Stimulated activated naive CD8-positive, alpha-beta T cell treated with anti-CD3 and anti-CD28 coated beads, Interleukin-15, Interleukin-2, amounts not matched to agents 100 U/mL and 50 U/mL, for 24 hours (primary cell): ENCODE measurements around the gene GRIA1.

Experiments
- ATAC-seq: fragments of 150-1000 bp; cut with Tn5 transposase; one replicate; pipeline ENCODE4 v1.10.0; 2021
- DNase-seq: peaks from one replicate; pipeline ENCODE4 v3.0.0; 2021

GRIA1 gene

DNA sequence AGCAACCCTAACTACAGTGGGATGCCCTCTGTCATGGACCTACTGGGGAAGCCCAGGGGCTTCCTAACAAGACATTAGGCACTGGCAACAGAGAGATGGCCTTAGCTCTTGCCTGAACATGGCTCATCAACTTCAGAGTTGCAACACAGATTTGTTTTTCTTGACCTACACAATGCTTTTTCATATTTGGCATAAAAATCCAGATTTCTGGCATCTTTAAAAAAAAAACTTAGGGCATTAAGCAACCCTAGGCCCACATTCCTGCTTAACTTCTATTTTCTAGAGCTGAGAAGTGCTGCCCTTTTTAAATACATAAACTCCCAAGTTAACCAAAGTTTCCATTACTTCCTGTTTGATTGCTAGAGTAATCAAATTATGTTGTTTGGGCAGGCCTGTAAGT, 8.0 kb downstream of the GRIA1 start:
- DNase-seq (no peak), ATAC-seq (no peak)

DNA sequence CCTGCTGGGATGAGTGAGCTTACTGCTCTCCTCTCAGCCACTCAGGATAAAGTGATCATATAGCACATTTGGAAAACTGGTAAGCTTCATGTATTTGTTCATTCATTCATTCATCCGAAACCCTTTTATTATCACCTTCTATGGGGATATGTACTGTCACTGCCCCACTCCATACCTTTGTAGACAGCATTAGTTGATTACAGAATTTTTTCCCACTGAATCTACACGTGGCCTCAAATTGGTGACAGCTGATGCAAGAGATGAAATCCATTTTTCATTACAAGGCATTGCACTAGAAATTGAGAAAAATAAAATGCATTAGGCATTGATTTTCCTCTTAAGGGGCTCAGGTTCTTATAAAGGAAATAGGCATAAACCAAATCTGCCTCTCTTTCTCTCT, 9.7 kb downstream of the GRIA1 start:
- DNase-seq (no peak), ATAC-seq (no peak)

DNA sequence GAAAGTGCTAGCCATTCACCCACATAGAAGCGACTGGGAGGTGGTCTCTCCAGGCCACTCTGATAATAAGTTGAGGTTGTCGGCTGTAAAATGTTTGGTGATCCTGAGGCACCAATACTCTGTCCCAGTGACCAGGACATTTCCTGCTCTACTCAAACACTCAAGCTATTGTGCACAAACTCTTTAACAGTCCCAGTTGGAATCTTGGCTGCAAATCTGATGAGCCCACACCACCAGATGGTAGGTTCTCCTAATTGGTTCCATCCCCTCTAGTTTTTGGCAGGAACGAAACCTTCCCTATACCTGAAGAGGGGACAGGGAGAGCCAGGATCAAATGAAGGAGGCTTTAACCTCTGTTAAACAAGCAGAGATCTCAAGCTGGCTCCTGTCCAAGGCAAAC, 14.3 kb downstream of the GRIA1 start:
- ATAC-seq (no peak), DNase-seq (no peak)

DNA sequence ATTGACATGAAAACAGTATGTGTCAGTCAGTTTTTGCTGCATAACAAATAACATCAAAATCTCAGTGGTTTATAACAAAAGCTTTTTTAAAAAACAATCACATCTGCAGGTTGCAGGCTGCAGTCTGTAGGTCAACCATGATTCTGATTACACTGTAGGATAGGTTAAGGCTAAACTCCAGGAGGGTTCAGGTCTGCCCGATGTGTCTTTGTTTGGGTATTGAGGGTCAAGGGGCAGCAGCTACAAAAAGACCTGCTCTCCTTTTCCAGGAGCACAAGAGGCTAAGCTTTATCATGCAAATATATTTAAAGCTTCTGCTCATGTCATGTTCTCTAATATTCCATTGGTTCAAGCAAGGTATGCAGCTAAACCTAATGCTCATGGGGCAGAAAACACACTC, 18.2 kb downstream of the GRIA1 start:
- no peak for DNase-seq
- no peak for ATAC-seq

DNA sequence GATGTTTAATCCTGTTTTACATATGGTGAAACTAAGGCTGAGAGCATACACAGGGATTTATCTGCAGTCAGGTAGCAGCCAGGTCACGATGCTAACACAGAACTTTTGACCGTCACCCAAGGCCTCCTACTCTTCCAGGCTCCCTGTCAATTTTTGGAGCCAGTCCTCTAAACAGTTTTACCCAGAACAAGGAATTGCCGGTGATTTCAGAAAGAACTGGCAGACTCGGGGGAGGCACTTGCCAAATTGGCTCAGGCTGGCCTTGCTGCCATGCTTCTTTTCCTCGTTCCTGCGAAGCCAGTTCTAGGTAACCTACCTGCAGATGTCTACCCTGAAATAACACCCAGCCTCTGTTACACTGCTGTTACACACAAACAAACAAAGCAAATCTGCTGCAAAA, 21.2 kb downstream of the GRIA1 start:
- ATAC-seq (no peak), DNase-seq (no peak)

DNA sequence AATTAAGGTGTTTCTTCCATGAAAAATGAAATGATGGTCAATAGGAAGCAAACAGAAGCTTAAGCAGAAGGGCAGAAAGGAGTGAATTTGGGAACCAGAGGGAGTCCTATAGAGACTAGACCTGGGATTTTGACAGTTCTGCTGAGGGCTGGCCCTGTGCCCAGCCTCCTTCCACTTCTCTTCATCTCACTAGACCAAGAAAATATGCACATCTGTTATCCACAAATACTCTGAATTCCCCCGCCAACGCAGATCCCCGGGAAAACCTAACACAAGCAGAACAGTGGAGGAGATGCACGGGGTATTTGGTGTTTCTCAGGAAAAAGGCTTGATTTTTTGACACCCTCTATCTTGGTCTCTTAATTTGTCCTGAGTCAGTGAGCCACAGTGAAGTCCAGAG, 22.7 kb downstream of the GRIA1 start:
- ATAC-seq (no peak), DNase-seq (no peak)

DNA sequence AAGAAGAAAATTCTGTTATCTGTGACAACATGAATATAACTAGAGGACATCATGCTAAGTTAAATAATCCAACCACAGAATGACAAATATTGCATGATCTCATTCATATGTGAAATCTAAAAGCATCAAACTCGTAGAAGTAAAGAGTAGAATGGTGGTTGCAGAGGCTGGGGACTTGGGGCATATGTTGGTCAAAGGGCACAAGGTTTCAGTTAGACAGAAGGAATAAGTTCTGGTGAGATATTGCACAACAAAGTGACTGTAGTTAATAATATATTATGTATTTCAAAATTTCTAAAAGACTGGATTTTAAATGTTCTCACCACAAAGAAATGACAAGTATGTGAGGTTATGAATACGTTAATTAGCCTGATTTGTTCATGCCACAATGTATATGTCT, 24.8 kb downstream of the GRIA1 start:
- no peak for ATAC-seq
- no peak for DNase-seq

DNA sequence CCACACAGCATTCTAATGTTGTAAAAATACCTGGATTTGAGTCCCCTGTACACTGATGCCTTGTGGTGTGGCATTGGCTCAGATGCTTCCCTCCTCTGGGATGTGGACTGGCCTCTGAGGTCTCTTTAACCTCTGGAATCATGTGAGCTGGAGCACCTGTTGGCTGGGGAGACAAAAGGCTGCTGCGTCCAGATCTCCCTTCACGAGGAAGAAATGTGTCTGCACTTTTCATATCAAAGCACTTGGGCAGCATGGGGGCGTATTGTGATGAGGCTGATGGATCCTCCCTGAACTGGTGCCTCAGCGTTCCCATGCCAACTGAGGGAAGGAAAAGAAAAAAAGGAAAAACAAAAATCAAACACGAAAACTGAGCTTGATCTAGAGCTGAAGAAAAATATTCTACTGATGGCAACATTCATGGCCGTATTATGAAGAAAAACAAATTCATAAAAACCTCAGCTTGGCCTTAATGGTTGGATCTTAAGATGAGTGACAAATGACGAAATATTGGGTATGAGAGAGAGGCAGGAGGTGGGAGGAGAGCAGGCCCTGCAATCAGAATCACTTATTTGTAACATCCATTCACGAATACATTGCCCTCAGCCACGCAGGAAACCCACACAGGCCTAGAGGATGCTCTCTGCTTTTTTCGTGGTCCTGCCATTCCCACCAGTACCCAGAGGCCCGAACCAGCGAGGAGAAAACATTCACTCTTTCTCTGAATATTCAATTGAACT, 26.2 kb downstream of the GRIA1 start:
- no peak for ATAC-seq

DNA sequence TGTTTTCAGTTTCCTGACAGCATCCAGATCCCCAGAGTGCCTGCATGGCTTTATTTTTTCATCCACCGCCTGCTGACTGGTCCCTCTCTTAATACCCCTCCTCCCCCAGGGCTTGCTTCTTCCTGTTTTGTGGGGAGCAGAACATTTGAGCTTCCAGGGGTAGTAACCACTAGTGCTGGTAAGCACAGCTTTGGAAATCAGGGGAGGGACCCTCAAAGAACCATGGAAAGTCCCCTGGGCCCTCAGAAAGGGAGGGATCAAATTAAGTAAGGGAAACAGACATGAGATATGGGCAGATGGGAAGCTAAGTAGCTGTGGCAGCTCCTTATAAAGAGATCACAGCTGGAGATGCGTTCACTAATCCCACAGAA, 26.8 kb downstream of the GRIA1 start:
- DNase-seq (no peak), ATAC-seq (no peak)

More for the DNA sequence above, 26.2 kb downstream of the GRIA1 start:
- no peak for DNase-seq

DNA sequence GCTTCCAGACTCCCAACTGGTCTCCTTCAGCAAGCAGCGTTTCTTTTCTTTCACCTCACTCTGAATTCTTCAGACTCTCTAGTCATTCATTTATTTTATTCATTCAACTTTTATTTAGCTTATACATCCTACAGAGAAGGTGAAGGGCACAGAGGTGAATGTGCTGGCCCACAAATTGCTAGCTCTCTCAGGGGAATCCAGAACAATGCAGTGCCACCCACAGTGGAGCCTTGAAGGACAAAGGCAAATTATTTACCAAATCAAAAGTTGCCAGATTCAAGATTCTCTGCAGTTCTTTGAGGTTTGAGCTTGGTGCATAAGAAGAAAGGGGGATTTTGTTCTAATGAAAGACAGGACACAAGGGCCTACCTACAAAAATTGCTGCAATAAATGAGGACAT, 29.7 kb downstream of the GRIA1 start:
- ATAC-seq (no peak), DNase-seq (no peak)

DNA sequence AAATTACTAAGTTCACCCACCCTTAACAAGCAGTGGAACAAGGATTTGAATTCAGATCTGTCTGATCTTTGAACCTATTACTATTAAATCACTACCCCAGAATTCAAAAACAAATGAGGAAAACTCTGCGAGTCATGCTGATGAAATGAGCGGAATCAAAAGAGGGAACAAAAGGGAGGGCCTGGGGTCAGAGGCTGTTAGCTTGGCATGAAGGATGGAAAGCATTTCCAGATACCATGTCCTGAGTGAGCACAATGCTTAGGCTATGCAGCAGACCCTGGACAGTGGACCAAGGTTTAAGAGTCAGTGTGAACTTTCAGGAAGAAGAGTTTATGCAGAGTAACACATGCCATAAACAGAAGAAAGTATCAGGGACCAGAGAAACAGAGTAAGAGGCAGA, 30.5 kb downstream of the GRIA1 start:
- ATAC-seq (no peak), DNase-seq (no peak)

DNA sequence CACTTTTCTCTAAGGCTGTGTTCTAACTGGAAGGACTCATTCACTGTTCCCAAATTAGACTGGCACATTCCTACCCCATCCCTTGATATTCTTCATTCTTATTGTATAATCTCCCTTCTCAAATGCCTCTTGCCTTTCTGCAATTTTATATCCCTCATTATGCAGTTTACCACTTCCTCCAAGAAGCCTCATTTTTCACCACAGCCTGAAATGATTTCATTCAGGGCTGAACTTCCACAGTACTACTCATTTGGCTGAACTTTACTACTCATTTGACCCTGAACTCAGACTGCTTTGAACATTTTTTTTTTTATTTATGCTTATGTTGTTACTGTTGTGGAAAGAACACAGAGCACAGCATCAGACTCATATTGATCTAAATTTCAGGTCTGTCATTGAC, 32.7 kb downstream of the GRIA1 start:
- ATAC-seq: no peak
- no peak for DNase-seq

DNA sequence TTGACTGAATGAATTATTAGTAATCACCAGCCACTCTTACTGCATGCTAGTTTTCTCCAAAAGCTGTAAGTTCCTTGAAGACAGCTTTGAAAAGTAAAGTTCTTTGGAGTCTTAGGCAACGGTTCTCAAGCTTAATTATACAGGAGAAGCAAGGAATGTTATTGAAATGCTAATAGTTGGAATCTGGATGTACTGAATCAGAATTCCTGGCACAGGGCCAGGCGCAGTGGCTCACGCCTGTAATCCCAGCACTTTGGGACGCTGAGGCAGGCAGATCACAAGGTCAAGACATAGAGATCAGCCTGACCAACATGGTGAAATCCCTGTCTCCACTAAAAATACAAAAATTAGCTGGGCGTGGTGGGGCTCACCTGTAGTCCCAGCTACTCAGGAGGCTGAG, 33.4 kb downstream of the GRIA1 start:
- ATAC-seq: no peak
- DNase-seq: no peak

DNA sequence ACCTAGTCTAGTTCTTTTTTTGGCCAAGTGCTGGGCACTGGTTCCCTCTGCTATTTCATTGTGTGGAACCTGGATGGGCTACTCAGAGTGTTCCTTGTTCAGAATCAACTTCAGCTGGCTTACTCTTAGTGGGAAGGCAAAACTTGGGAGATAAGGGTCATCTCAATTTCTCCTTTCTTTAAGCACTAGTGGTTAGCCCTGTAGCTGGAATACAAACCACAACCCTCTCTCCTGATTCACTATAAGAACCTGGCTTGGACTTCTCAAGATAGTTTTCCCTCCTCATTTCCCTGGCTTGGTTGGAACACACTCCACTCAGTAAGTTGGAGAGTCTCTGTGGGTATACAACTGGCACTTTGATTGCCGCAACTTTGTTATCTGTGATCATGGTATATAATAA, 35.1 kb downstream of the GRIA1 start:
- ATAC-seq (no peak), DNase-seq (no peak)

DNA sequence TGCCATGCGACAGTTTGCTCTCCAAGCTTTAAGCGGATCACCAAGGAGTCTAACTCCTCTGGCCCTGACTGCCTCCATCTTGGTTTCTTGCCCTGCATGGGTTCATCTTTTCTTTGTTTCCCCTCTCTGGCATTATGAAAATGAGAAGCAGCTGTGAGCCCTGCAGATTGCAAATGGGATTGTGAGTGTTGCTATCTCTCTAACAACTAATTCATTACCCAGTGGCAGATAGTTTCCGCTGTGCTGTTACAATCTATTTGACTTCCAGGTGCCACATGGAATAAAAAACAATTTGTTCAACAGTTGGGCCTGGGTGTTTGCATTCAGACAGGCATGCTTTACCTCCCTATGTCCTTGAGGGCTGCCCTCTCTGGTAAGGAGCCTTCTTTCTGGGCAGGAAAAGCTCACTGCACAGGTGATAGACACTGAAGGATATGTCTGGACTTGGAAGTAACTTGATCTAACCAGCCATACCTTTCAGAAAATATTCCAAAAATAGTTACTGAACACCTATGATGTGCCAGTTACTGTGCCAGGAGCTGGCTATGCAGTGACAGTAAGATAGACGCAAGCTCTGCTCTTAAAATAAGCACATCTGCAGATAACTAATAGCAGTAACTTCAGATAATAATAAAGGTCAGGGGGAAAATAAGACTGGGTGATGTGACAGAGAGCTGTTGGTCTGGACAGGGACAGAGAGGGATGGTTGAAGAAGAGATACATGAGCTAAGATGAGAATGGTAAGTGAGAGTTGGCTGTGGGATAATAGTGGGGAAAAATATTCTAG, 40.1 kb downstream of the GRIA1 start:
- DNase-seq: no peak
- no peak for ATAC-seq

DNA sequence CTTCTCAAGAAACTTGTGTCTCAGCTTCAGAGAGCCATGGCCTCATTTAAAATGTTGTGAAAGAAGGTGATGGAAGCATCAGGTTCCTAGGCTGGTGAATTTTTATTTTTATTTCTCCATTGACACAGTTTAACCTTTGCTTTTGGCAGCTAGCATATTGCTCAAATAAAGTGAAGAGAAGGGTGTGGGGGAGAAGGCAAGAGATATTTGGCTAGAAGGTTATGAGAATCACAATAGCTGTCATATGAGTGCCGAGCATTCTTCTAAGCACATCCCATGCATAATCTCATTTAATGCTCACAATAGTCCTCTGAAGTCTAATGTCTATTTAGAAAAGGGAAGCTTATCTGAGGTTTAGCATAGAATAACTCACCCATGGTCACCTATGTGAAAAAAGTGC, 43.1 kb downstream of the GRIA1 start:
- no peak for DNase-seq
- no peak for ATAC-seq

DNA sequence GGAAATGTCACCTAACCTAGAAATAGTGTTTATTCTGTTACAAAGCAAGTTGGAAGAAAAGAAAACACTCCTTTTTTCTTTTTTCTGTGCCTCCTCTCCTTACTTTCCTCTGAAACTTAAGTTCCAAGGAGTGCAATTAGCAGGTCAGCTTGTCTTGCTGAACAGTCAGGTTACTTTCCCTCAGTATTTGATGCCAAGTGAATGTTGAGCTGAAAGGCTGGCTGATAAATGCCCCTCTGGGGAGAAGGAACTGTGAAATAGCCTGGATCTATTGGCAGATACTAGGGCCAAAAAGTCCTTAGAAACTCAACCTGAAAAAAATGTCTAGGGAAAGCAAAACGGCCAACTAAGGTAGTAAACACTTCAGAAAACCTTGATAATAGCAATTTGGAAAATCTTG, 43.6 kb downstream of the GRIA1 start:
- ATAC-seq: no peak
- no peak for DNase-seq

DNA sequence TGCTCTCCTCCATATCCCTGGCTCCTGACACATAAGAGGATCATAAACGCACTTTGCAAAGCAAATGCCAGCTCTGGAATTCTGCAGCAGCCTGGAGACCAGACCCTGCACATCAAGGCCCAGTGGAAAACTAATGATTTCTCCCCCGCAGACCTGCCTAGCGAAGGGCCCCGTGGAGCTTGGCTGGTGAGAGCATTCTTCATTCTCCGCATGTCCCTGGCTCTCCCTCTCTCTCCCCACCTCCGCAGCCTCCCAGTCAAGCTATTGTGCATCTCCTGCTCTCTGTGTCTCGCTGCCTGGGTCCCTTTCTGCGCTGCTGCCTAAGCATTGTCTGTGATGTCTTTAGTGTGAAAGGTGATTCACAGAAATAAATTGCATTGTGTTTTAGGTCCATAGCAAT, 46.7 kb downstream of the GRIA1 start:
- DNase-seq (no peak), ATAC-seq (no peak)

DNA sequence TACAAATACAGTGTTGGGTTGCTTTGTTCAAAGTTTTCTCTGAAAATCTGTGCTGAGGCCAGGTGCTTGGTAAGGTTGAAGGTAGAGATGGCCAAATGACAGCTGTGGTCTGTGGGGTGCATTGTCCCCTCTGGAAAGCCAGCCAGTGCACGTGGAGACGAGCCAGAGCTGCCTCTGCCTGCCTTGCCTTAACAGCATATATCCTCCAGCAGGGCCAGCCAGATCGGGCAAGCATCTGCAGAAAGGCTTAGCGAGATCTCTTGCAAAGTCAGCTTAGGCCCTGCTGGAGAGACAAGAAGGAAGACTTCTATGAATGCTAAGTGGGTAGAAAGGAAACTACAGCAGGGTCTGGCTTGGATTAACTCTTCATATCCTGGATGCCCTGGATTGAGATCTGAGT, 49.5 kb downstream of the GRIA1 start:
- DNase-seq (no peak), ATAC-seq (no peak)

DNA sequence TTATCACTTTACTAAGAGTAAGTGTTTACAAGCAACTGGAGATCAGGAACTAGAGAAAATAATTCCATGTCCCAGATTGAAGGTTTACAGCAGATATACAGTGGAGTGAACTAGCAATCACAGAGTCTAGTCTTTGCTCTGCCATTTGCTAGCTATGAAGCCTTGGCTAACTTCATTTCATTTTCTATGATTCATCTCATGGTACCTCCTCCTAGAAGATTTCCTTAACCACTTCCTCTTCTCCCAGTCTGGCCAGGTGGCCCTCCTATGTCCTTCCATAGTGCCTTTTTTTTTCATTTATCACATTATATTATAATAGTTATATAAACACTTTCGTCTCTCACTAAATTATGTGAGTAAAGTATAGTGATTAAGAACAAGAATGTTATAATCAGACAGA, 52.1 kb downstream of the GRIA1 start:
- no peak for DNase-seq
- no peak for ATAC-seq

DNA sequence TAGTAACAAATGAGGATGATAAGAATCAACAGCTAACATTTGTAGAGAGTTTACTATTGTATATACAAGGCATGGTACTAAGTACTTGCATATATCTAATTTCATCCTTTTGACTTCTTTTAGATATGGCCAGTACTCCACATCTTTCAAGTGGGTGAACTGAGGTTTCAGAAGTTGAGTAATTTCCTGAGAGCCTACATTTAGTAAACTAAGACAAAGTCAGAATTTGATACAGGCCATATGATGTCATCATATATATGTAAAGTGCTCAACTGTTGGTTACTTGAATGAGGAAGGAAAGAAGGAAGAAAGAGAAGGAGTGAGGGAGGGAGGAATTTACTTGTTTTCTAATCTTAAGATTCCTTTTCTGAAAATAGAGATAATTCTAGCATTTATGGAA, 52.8 kb downstream of the GRIA1 start:
- DNase-seq: no peak
- ATAC-seq: no peak

DNA sequence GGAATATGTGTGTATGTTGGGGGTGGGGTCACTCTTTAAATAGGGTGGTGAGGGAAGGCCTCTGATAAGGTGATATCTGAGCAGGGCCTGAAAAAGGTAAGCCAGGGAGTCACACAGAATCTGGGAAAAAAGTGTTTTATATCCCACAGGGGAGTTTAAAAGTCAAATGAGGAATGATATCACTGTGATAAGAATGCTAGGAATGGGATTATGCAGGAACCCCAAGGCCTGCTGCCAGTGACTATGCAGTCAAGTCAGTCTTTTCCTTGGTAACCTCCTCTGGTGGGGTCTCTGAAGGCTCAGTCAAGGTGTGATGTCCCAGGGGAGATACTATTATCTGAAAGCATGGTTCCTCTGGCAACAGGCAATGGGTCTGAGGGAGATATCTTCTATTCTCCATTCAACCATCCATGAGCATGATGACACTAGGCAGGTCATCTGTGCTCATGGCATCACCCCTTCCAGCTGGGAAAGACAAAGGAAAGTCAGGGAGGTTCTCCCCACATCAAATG, 53.5 kb downstream of the GRIA1 start:
- DNase-seq (no peak), ATAC-seq (no peak)

DNA sequence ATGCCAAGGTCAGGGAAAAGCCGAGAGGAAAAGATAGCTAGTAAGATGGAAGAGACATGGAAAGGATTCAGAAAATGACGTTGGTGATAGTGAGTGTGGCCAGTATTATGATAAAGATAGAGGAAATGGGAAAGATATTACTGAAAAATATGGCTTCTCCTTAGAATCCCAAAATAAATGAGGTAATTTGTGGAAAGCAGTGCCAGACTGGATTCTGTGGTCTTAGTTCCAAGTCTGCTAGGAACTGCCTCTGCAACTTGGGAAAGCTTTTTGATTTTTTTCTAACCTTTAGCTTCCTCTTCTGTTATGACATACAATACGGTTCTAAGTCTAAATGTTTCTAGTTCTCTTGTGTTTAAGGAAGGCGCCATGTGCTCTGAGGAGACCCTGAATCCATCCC, 54.2 kb downstream of the GRIA1 start:
- no peak for ATAC-seq
- DNase-seq: no peak

DNA sequence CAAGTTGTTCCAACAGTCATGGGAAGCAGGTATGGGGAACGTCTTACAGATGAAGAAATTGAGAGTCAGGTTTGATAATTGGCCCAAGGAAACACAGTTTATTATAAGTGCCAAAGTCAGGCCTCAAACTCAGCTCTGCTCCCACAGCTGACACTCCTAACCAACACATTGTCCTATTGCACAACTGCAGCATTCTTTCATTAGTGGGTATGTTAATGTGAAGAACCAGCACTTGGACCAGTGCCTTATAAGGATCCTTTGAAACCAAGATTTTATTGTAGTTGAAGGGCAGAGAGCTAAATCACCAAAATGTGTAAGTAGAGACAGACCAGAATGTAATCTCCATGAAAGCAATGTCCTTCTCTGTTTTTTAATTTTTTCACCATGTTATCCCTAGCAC, 56.1 kb downstream of the GRIA1 start:
- ATAC-seq (no peak), DNase-seq (no peak)
